ENCODE measurements around the gene MAP3K14.
"Not testable (repeated sequence)": the region's sequence is repeated elsewhere in the genome, so short reads cannot be mapped to it uniquely, and the experiment has no call there.

MAP3K14 gene

GRCh38 chr17:45260204-45260783 is 56.5 kb downstream of the MAP3K14 start:
- POLR2A ChIA-PET (ENCODE audit: low non-redundant PET): no interaction called here
- no peak for DNase-seq (ENCODE audit: low spot score)
- H3K27ac ChIP-seq: peak overlapping the region; percentile 8; the same call in 1 of the 2 replicates
- no peak for TF ChIP-seq CTCF (conservative IDR thresholded peaks at IDR 0.05; ENCODE audit: low read depth)
- CTCF ChIA-PET: no interaction called here

DNA sequence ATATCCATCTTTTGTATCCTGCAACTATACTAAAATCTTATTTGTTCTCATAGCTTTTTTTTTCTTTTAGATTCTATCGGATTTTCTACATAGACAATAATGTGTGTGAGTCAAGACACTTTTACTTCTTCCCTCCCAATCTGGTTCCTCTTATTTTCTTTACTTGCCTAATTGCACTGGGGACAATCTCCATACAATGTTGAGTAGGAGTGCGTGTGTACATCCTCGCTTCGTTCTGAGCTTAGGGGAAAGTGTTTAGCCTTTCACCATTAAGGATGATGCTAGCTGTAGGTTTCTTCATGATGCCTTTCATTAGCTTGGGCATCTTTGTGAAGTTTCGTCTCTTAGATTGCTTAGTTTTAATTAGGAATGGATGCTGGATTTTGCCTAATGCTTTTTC is 57.8 kb downstream of the MAP3K14 start:
- TF ChIP-seq CTCF (conservative IDR thresholded peaks at IDR 0.05; ENCODE audit: low read depth): no peak
- POLR2A ChIA-PET (ENCODE audit: low non-redundant PET): interaction anchor here (0.6 to 0.8 kb wide), 3 partner anchors 11 to 104 kb away, joined by 3 to 10 read pairs (median 3); no protein-coding TSS in a partner anchor
- CTCF ChIA-PET: interaction anchor here (1.0 kb wide), 1 partner anchor 126 kb away, joined by 3 read pairs; no protein-coding TSS in a partner anchor
- DNase-seq (ENCODE audit: low spot score): no peak
- no peak overlapping the region for H3K27ac ChIP-seq

GRCh38 chr17:45257115-45257514 is 59.7 kb downstream of the MAP3K14 start:
- ChIA-PET POLR2A (ENCODE audit: low non-redundant PET) (no interaction called here), CTCF (interaction anchor here (0.6 to 1.1 kb wide), 4 partner anchors 20 to 134 kb away, joined by 3 to 6 read pairs (median 3); no protein-coding TSS in a partner anchor)
- DNase-seq (ENCODE audit: low spot score): no peak
- TF ChIP-seq CTCF (conservative IDR thresholded peaks at IDR 0.05; ENCODE audit: low read depth): no peak
- H3K27ac ChIP-seq: no peak overlapping the region

DNA sequence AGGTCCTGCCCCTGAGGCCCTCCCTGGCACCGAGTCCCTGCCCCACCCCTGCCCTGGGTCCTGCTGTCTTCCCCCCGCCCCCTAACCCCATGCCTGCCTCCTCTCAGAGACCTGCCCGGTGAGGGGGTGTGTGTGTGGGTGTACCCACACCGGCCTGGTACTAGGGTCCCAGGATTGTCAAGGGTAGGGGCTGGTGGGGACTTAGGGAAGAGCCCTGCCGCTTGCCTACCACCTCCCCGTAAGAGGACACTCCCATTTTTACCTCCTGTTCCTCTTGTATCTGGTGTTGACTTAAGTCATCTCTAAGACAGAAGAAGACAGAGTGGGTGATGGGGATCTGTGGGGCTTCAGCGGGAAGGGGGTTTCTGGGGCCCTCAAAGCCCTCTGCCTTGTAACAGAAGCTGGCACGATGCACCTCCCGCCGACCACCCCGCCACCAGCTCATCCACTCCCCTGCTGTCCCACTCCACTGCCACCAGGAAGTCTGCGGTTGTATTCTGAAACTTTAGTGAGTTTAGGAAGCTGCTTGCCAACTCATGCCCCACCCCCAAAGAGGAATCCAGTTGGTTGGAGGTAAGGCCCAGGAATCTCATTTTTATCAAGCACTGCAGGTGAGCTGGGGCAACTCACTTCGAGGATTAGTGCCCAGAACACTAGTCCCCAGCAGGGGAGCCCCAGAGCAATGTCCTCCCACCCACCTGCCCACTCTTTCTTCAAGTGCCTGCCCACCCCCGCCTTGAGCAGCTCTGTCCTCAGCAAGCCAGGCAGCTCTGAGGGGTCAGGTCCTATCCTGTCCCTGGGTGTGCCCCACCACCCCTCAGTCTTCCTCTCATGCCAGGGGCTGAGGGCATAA is 60.5 kb downstream of the MAP3K14 start:
- no peak for DNase-seq (ENCODE audit: low spot score)
- CTCF ChIA-PET: interaction anchor here (0.5 to 1.2 kb wide), 7 partner anchors 19 to 135 kb away, joined by 3 to 6 read pairs (median 3); no protein-coding TSS in a partner anchor
- TF ChIP-seq CTCF (conservative IDR thresholded peaks at IDR 0.05; ENCODE audit: low read depth): no peak
- POLR2A ChIA-PET (ENCODE audit: low non-redundant PET): no interaction called here
- H3K27ac ChIP-seq: no peak overlapping the region

DNA sequence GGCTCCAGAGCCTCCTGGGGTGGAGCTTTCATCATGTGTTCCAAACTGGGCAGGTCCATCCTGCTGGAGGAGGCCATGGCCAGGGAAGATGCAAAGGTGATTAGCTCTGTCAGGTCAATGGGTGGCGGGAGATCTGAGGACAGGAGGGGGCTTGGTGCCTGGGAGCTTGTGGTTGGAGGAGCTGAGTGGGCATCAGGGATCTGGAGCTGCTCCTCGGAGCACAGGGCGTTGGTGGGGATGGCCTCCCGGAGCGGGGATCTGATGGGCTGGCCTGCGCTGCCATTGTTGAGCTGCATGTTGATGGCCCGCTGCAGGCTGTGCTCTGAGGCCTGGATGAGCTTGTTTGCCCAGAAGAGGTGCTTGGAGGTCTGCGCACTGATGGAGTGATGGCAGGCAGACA is 61.5 kb downstream of the MAP3K14 start:
- no peak for DNase-seq (ENCODE audit: low spot score)
- ChIA-PET CTCF (interaction anchor here (0.5 to 1.2 kb wide), 3 partner anchors 36 to 109 kb away, joined by 3 read pairs; no protein-coding TSS in a partner anchor), POLR2A (ENCODE audit: low non-redundant PET) (no interaction called here)
- TF ChIP-seq CTCF (conservative IDR thresholded peaks at IDR 0.05; ENCODE audit: low read depth): no peak
- no peak overlapping the region for H3K27ac ChIP-seq

- no peak overlapping the region for H3K27ac ChIP-seq
- ChIA-PET POLR2A (ENCODE audit: low non-redundant PET) (no interaction called here), CTCF (interaction anchor here (0.8 kb wide), 1 partner anchor 12 kb away, joined by 3 read pairs; no protein-coding TSS in a partner anchor)
- TF ChIP-seq CTCF (conservative IDR thresholded peaks at IDR 0.05; ENCODE audit: low read depth): no peak
- DNase-seq (ENCODE audit: low spot score): no peak
Observed at GRCh38 chr17:45253879-45254278, 62.9 kb downstream of the MAP3K14 start.

DNA sequence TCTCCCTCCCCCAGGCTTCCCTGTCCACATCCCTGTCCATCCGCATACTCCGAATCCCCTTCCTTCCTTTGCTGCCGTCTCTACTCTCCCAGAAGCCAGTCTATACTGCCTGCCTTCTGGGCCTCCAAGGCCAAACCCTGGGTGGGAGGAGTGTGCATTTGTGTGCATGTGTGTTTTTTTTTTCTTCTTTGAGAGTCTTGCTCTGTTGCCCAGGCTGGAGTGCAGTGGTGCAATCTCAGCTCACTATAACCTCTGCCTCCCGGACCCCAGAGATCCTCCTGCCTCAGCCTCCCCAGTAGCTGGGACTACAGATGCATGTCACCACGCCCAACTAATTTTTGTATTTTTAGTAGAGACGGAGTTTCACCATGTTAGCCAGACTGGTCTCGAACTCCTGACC is 63.6 kb downstream of the MAP3K14 start:
- POLR2A ChIA-PET (ENCODE audit: low non-redundant PET); H3K27ac ChIP-seq; DNase-seq (ENCODE audit: low spot score): not testable (repeated sequence)
- CTCF ChIA-PET: interaction anchor here (1.8 kb wide), 1 partner anchor 34 kb away, joined by 7 read pairs; no protein-coding TSS in a partner anchor

Data from RWPE1 (cell line).